Measurements from ENCODE around the gene GINS2. TPM values are rescaled to one million over a fixed set of nuclear protein-coding genes. Genes with fewer than 3 reads are reported as not detected.
A peak's percentile ranks its signal among the peaks of the same experiment; 100 is the strongest.

Gene GINS2
- total and polyA plus RNA-seq, 12 donors, result 0.20 to 2.8 (median 0.72) TPM

- TF ChIP-seq, protein P1, sequence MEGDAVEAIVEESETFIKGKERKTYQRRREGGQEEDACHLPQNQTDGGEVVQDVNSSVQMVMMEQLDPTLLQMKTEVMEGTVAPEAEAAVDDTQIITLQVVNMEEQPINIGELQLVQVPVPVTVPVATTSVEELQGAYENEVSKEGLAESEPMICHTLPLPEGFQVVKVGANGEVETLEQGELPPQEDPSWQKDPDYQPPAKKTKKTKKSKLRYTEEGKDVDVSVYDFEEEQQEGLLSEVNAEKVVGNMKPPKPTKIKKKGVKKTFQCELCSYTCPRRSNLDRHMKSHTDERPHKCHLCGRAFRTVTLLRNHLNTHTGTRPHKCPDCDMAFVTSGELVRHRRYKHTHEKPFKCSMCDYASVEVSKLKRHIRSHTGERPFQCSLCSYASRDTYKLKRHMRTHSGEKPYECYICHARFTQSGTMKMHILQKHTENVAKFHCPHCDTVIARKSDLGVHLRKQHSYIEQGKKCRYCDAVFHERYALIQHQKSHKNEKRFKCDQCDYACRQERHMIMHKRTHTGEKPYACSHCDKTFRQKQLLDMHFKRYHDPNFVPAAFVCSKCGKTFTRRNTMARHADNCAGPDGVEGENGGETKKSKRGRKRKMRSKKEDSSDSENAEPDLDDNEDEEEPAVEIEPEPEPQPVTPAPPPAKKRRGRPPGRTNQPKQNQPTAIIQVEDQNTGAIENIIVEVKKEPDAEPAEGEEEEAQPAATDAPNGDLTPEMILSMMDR (IDR thresholded peaks at IDR 0.05), result no peak
- Histone ChIP-seq H3K9me3 (peaks cover 0 to 14% (median 6%) of the 10 kb centered on the region in 11 donors), H3K36me3 (peaks cover 0 to 3% (median 0%) of the 10 kb centered on the region in 9 donors), H3K27me3 (no peaks in the 10 kb centered on the region), H3K27ac (peak overlapping the region; percentile 63 to 94 (median 86)), H3K4me1 (peaks cover 26 to 93% (median 72%) of the 10 kb centered on the region in 9 donors), H3K4me3 (peak overlapping the region in 5 of 10 donors; percentile 32 to 39 (median 34))
- intact Hi-C loops (cut with DNase I), result no loop called here
- DNase-seq, result peak; percentile 59 to 67
- 44 to 59% methylated on average over 28 to 30 of the region's 30 CpGs for WGBS, 2 donors
- peak; percentile 66 to 84 (median 78) for ATAC-seq
These were observed 61.1 kb downstream of the GINS2 start for GRCh38 chr16:85627526-85628264.

DNA sequence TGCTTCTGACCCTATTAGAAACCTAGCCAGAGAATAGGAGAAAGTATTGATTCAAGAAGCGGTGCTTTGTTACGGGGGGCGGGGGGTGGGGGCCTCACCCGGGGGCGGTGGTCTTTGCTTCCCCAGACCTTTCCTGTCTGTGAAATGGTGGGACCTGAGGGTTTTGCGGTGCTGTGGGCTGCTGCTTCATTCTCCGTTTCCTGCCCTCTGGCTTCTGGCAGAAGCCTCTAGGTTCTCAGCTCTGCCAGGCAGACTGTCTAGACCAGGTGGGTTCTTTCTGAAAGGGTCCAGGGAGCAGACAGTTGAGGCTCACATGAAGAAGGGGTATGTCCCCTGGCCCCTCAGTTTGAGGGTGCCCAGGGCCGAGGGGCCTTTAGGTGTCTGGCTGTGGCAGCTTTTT lies 61.7 kb downstream of the GINS2 start:
- TF ChIP-seq, protein P1 (IDR thresholded peaks at IDR 0.05), result no peak
- Histone ChIP-seq H3K4me3 (peak overlapping the region in 4 of 10 donors; percentile 26 to 39 (median 36)), H3K36me3 (peaks cover 0 to 3% (median 0%) of the 10 kb centered on the region in 9 donors), H3K9me3 (peaks cover 0 to 14% (median 6%) of the 10 kb centered on the region in 11 donors), H3K27me3 (no peaks in the 10 kb centered on the region), H3K4me1 (peaks cover 26 to 93% (median 66%) of the 10 kb centered on the region in 9 donors), H3K27ac (peak overlapping the region in 9 of 10 donors; percentile 52 to 94 (median 90))
- ATAC-seq, result peak in 1 of 8 donors; percentile 25
- intact Hi-C loops (cut with DNase I), result no loop called here
- DNase-seq, result no peak
- 28 to 48% methylated on average over 8 of the region's 8 CpGs for WGBS, 2 donors

Other genes with a start within 250 kb of the GINS2 start
- 10 to 100 TPM; 31.1 to 53.2 (median 33.6) TPM for gene GSE1, start 75.6 kb downstream of the GINS2 start, total RNA-seq
- 10 to 100 TPM; 15.6 to 25.0 TPM for gene GSE1, start 75.6 kb downstream of the GINS2 start, polyA plus RNA-seq
- gene C16orf74, start 62.1 kb upstream of the GINS2 start, total RNA-seq, result 1 to 10 TPM in 8 of 10 donors, under 1 TPM in 2; 0.56 to 6.5 (median 1.2) TPM
- 1 to 10 TPM in 1 of 2 donors, under 1 TPM in 1; 0.87 to 4.4 TPM for gene C16orf74, start 62.1 kb upstream of the GINS2 start, polyA plus RNA-seq
- gene EMC8, start 110.6 kb upstream of the GINS2 start, total RNA-seq, result 10 to 100 TPM; 17.8 to 29.0 (median 26.1) TPM
- gene EMC8, start 110.6 kb upstream of the GINS2 start, polyA plus RNA-seq, result 10 to 100 TPM in 1 of 2 donors, 1 to 10 TPM in 1; 6.2 to 23.1 TPM
- 1,000 to 10,000 TPM; 1,221 to 2,099 (median 1,899) TPM for gene COX4I1, start 110.7 kb upstream of the GINS2 start, total RNA-seq
- gene COX4I1, start 110.7 kb upstream of the GINS2 start, polyA plus RNA-seq, result 1,000 to 10,000 TPM; 2,661 to 4,942 TPM
- gene IRF8, start 210.2 kb upstream of the GINS2 start, total RNA-seq, result 10 to 100 TPM in 1 of 10 donors, 1 to 10 TPM in 7, under 1 TPM in 2; 0.72 to 29.4 (median 2.5) TPM
- 1 to 10 TPM; 1.7 to 1.9 TPM for gene IRF8, start 210.2 kb upstream of the GINS2 start, polyA plus RNA-seq